ENCODE results near the gene OSER1. TPM values are rescaled to one million over a fixed set of nuclear protein-coding genes. Genes with fewer than 3 reads are reported as not detected.

Gene OSER1
- polyA plus RNA-seq, 3 donors, result 42.3 to 89.1 (median 45.1) TPM

DNA sequence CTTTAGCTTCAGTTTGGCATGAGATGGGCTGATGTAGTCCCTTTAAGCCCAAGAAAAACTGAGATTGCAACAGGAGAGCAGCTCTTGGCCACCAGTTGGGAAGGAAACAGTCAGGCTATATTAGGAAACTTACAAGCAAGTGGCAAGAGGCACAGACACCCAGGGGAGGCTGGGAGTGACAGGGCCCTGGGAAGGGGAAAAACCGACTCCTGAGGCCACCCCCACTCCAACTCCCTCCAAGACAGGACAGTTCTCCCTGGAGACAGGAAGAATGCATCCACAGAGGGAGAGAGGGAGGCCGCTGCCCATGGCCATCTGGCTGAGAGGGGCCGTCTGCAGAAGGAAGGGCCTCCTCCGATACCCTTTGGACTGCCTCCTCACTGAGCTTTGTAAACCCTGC, 44.1 kb downstream of the OSER1 start:
- Mint-ChIP-seq H3K4me3 (no peak overlapping the region), H3K27me3 (ENCODE audit: low read depth in 3 of 3) (peaks cover 16 to 21% (median 19%) of the 10 kb centered on the region in 3 donors), H3K36me3 (no peaks in the 10 kb centered on the region), H3K4me1 (no peaks in the 10 kb centered on the region), H3K9me3 (peaks cover 0 to 4% (median 0%) of the 10 kb centered on the region in 7 donors), H3K27ac (no peak overlapping the region)
- intact Hi-C loops (cut with micrococcal nuclease), result no loop called here
- Histone ChIP-seq H3K27me3 (ENCODE audit: control insufficient read depth in 2 of 2, insufficient read depth in 2 of 2, low read length in 2 of 2) (peaks cover 14 to 18% of the 10 kb centered on the region in 2 donors), H3K36me3 (replicated peaks in 1 of 2; ENCODE audit: control insufficient read depth in 1 of 2, insufficient read depth in 2 of 2, low read length in 2 of 2) (no peaks in the 10 kb centered on the region), H4K20me1 (ENCODE audit: insufficient read depth, low read length) (no peaks in the 10 kb centered on the region), H2AFZ (ENCODE audit: insufficient read depth, low read depth, low read length, poor library complexity, severe bottlenecking) (no peak overlapping the region), H3K4me1 (ENCODE audit: control insufficient read depth in 1 of 2, insufficient read depth in 2 of 2, low read length in 2 of 2) (no peaks in the 10 kb centered on the region), H3K9ac (ENCODE audit: insufficient read depth, low read length, poor library complexity, severe bottlenecking) (no peak overlapping the region), H3K4me3 (replicated peaks in 1 of 3; ENCODE audit: low read depth in 2 of 3, low read length in 3 of 3) (no peak overlapping the region), H3K79me2 (ENCODE audit: insufficient read depth, low read length) (no peaks in the 10 kb centered on the region), H3K9me3 (replicated peaks in 1 of 2; ENCODE audit: control insufficient read depth in 1 of 2, insufficient read depth in 1 of 2, low read length in 2 of 2) (no peaks in the 10 kb centered on the region), H3K27ac (ENCODE audit: low read depth in 1 of 2, low read length in 2 of 2) (no peak overlapping the region), H3K4me2 (replicated peaks; ENCODE audit: extremely low read depth, low read length, poor library complexity, severe bottlenecking) (no peak overlapping the region)
- no peak for DNase-seq
- no CpG with 5 or more reads among the region's 4 CpGs for WGBS (ENCODE audit: insufficient coverage)
- TF ChIP-seq, protein P1, sequence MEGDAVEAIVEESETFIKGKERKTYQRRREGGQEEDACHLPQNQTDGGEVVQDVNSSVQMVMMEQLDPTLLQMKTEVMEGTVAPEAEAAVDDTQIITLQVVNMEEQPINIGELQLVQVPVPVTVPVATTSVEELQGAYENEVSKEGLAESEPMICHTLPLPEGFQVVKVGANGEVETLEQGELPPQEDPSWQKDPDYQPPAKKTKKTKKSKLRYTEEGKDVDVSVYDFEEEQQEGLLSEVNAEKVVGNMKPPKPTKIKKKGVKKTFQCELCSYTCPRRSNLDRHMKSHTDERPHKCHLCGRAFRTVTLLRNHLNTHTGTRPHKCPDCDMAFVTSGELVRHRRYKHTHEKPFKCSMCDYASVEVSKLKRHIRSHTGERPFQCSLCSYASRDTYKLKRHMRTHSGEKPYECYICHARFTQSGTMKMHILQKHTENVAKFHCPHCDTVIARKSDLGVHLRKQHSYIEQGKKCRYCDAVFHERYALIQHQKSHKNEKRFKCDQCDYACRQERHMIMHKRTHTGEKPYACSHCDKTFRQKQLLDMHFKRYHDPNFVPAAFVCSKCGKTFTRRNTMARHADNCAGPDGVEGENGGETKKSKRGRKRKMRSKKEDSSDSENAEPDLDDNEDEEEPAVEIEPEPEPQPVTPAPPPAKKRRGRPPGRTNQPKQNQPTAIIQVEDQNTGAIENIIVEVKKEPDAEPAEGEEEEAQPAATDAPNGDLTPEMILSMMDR (IDR thresholded peaks at IDR 0.05), result no peak

DNA sequence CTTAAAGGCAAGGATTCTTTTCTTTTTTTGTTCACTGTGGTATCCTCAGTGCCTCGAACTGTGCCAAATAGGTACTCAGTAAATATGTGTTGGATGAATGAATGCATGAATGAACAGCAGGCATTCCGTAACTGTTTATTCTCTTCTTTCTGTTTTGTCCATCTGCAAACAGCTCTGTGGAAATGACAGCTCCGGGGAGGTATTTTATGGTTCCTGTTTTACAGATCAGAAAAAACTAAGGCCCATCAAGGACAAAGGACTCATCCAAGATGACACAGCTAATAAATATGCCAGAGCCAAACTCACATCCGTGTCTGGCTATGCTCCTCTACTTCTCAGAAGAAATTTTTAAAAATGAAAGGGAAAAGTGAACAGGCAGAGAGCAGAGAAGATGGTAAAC, 44.6 kb downstream of the OSER1 start:
- Histone ChIP-seq H3K79me2 (ENCODE audit: insufficient read depth, low read length) (no peaks in the 10 kb centered on the region), H3K4me2 (replicated peaks; ENCODE audit: extremely low read depth, low read length, poor library complexity, severe bottlenecking) (no peak overlapping the region), H2AFZ (ENCODE audit: insufficient read depth, low read depth, low read length, poor library complexity, severe bottlenecking) (no peak overlapping the region), H3K27me3 (ENCODE audit: control insufficient read depth in 2 of 2, insufficient read depth in 2 of 2, low read length in 2 of 2) (peaks cover 10 to 13% of the 10 kb centered on the region in 2 donors), H3K4me1 (ENCODE audit: control insufficient read depth in 1 of 2, insufficient read depth in 2 of 2, low read length in 2 of 2) (no peaks in the 10 kb centered on the region), H3K9ac (ENCODE audit: insufficient read depth, low read length, poor library complexity, severe bottlenecking) (no peak overlapping the region), H3K27ac (ENCODE audit: low read depth in 1 of 2, low read length in 2 of 2) (no peak overlapping the region), H3K9me3 (replicated peaks in 1 of 2; ENCODE audit: control insufficient read depth in 1 of 2, insufficient read depth in 1 of 2, low read length in 2 of 2) (no peaks in the 10 kb centered on the region), H4K20me1 (ENCODE audit: insufficient read depth, low read length) (no peaks in the 10 kb centered on the region), H3K36me3 (replicated peaks in 1 of 2; ENCODE audit: control insufficient read depth in 1 of 2, insufficient read depth in 2 of 2, low read length in 2 of 2) (no peaks in the 10 kb centered on the region), H3K4me3 (replicated peaks in 1 of 3; ENCODE audit: low read depth in 2 of 3, low read length in 3 of 3) (no peak overlapping the region)
- H3K27me3 Mint-ChIP-seq (ENCODE audit: low read depth in 3 of 3), result peaks cover 14 to 18% (median 18%) of the 10 kb centered on the region in 3 donors
- peaks cover 0 to 4% (median 0%) of the 10 kb centered on the region in 7 donors for H3K9me3 Mint-ChIP-seq
- no CpG with 5 or more reads among the region's 4 CpGs for WGBS (ENCODE audit: insufficient coverage)
- no peak overlapping the region for H3K4me3 Mint-ChIP-seq
- H3K27ac Mint-ChIP-seq, result no peak overlapping the region
- no peaks in the 10 kb centered on the region for H3K4me1 Mint-ChIP-seq
- intact Hi-C loops (cut with micrococcal nuclease), result no loop called here
- TF ChIP-seq, protein P1 (IDR thresholded peaks at IDR 0.05), result no peak
- H3K36me3 Mint-ChIP-seq, result no peaks in the 10 kb centered on the region
- no peak for DNase-seq
